SKM-1 (cell line): ENCODE data around the gene ILF3.
"Not testable (repeated sequence)": the region's sequence is repeated elsewhere in the genome, so short reads cannot be mapped to it uniquely, and the experiment has no call there.

Experiments
- DNase-seq: peaks from one replicate; lab custom pipeline; 2025; ENCODE audit not compliant: unreplicated experiment; lab: John Stamatoyannopoulos, UW

Gene ILF3

GRCh38 chr19:10642473-10643171 lies 11.5 kb upstream of the ILF3 start:
- DNase-seq = no peak

GRCh38 chr19:10643172-10643967 lies 10.8 kb upstream of the ILF3 start:
- DNase-seq = no peak

- DNase-seq = no peak
Observed at GRCh38 chr19:10643968-10644259, 10.2 kb upstream of the ILF3 start.

- peak; percentile 51 for DNase-seq
Observed at GRCh38 chr19:10644260-10645007, 9.7 kb upstream of the ILF3 start.

- no peak for DNase-seq
Observed at GRCh38 chr19:10646456-10647159, 7.5 kb upstream of the ILF3 start.

- DNase-seq = no peak
Observed at GRCh38 chr19:10648360-10648759, 5.8 kb upstream of the ILF3 start.

GRCh38 chr19:10651851-10652250 lies 2.3 kb upstream of the ILF3 start:
- DNase-seq = no peak

- no peak for DNase-seq
Observed at GRCh38 chr19:10653482-10653731, 739 bp upstream of the ILF3 start.

GRCh38 chr19:10654610-10655456 lies 687 bp downstream of the ILF3 start:
- DNase-seq = no peak

GRCh38 chr19:10655457-10656312 lies 1.5 kb downstream of the ILF3 start:
- DNase-seq = no peak

GRCh38 chr19:10660346-10660745 lies 6.2 kb downstream of the ILF3 start:
- DNase-seq = no peak

- no peak for DNase-seq
Observed at GRCh38 chr19:10661946-10662345, 7.8 kb downstream of the ILF3 start.

- no peak for DNase-seq
Observed at GRCh38 chr19:10662384-10663251, 8.5 kb downstream of the ILF3 start.

- DNase-seq = not testable (repeated sequence)
Observed at GRCh38 chr19:10663252-10663563, 9.1 kb downstream of the ILF3 start.

- DNase-seq = no peak
Observed at GRCh38 chr19:10667867-10668266, 13.7 kb downstream of the ILF3 start.

- DNase-seq = no peak
Observed at GRCh38 chr19:10669246-10669645, 15.1 kb downstream of the ILF3 start.

- DNase-seq = no peak
Observed at GRCh38 chr19:10670182-10670581, 16.0 kb downstream of the ILF3 start.

- DNase-seq = no peak
Observed at GRCh38 chr19:10670876-10671804, 17.0 kb downstream of the ILF3 start.
